CD4-positive, alpha-beta T cell treated with Interleukin-4 for 1 hour (primary cell): ENCODE measurements around the gene HRH1.
"Not testable (repeated sequence)": the region's sequence is repeated elsewhere in the genome, so short reads cannot be mapped to it uniquely, and the experiment has no call there.

ENCODE experiments used
- DNase-seq, 2 donors: peaks; one replicate each; pipeline ENCODE4 v3.0.0-alpha.2; 2020 to 2022

Gene HRH1

GRCh38 chr3:11143476-11143875, 10.8 kb upstream of the HRH1 start:
- DNase-seq: no peak

DNA sequence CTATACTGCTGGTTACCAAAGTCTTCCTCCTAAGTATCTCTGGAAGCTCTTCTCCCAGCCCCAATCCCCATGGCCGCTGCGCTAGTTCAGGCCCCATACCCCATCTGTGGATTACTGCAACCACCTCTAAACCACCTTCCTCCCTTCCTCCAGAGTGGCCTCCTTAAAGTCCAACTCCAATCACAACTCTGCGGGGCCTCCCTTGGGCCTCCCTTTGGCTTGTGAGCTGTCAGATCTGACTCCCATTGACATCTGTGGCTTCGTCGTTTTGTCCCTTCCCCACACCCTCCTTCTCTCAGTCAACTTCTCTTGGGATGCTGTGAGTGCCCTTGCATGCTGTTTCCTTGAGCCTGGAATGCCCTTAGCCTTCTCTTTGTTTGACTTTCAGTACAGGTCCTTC, 9.3 kb upstream of the HRH1 start:
- no peak for DNase-seq

GRCh38 chr3:11145888-11146287, 8.4 kb upstream of the HRH1 start:
- no peak for DNase-seq

- DNase-seq: no peak
Measured at GRCh38 chr3:11146773-11147660, 7.3 kb upstream of the HRH1 start.

- no peak for DNase-seq
Measured at GRCh38 chr3:11150256-11150655, 4.0 kb upstream of the HRH1 start.

GRCh38 chr3:11152301-11152700, 2.0 kb upstream of the HRH1 start:
- DNase-seq: no peak

GRCh38 chr3:11154953-11155325, 646 bp downstream of the HRH1 start:
- no peak for DNase-seq

GRCh38 chr3:11155341-11156025, 1.2 kb downstream of the HRH1 start:
- no peak for DNase-seq

GRCh38 chr3:11156026-11156410, 1.7 kb downstream of the HRH1 start:
- DNase-seq: no peak

GRCh38 chr3:11157421-11157820, 3.1 kb downstream of the HRH1 start:
- DNase-seq: no peak

- DNase-seq: peak; percentile 4 to 53
Measured at GRCh38 chr3:11159421-11159904, 5.2 kb downstream of the HRH1 start.

- DNase-seq: no peak
Measured at GRCh38 chr3:11161666-11162065, 7.4 kb downstream of the HRH1 start.

- DNase-seq: no peak
Measured at GRCh38 chr3:11162401-11163345, 8.4 kb downstream of the HRH1 start.

DNA sequence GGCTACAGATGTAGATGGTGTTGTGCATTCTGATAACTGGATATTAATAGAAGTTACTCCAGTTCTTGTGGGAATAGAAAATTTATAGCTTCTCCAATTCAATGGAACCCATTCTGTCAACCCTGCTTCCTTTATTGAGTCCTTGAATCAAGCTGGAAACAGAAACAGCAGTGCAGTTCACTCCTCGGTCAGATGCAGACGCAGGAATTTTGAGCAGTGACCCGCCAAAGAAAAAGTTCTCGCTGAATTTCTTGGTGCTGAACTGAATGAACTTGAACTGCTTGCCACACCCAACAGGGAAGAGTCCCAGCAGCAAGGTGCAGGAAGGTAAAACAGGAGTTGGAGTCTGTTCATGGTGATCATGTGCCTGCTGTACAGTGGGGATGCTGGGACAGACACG, 10.3 kb downstream of the HRH1 start:
- no peak for DNase-seq

- no peak for DNase-seq
Measured at GRCh38 chr3:11165476-11165875, 11.2 kb downstream of the HRH1 start.

DNA sequence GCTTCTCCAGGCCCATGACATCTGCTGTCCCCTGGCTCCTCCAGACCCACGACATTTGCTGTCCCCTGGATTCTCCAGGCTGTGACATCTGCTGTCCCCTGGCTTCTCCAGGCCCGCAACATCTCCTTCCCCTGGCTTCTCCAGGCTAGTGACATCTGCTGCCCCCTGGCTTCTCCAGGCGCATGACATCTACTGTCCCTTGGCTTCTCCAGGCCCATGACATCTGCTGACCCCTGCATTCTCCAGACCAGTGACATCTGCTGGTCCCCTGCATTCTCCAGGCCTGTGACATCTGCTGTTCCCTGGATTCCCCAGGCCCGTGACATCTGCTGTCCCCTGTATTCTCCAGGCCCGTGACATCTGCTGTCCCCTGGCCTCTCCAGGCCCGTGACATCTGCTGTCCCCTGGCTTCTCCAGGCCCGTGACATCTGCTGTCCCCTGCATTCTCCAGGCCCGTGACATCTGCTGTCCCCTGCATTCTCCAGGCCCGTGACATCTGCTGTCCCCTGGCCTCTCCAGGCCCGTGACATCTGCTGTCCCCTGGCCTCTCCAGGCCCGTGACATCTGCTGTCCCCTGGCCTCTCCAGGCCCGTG, 12.6 kb downstream of the HRH1 start:
- DNase-seq: not testable (repeated sequence)

GRCh38 chr3:11167590-11167989, 13.3 kb downstream of the HRH1 start:
- no peak for DNase-seq

- DNase-seq: no peak
Measured at GRCh38 chr3:11168406-11168805, 14.1 kb downstream of the HRH1 start.

GRCh38 chr3:11168881-11169805, 14.8 kb downstream of the HRH1 start:
- no peak for DNase-seq

- no peak for DNase-seq
Measured at GRCh38 chr3:11170052-11170770, 15.9 kb downstream of the HRH1 start.
